Ishikawa (cell line): ENCODE results near the gene KCNG2.

Experiments
- CEBPB ChIP-seq: IDR thresholded peaks from 2 replicates; pipeline ENCODE4 v1.6.1; 2012
- CREB1 ChIP-seq: IDR thresholded peaks from 2 replicates; pipeline ENCODE4 v1.6.1; 2012; ENCODE audit warnings: low read depth
- EGR1 ChIP-seq: IDR thresholded peaks from 2 replicates; pipeline ENCODE4 v1.6.1; 2012
- EP300 ChIP-seq: IDR thresholded peaks from 2 replicates; pipeline ENCODE4 v1.6.1; 2012; ENCODE audit warnings: borderline replicate concordance
- FOXM1 ChIP-seq: IDR thresholded peaks from 2 replicates; pipeline ENCODE4 v1.6.1; 2012; ENCODE audit warnings: low read depth, borderline replicate concordance
- MAX ChIP-seq: IDR thresholded peaks from 2 replicates; pipeline ENCODE4 v1.6.1; 2012
- NFIC ChIP-seq: IDR thresholded peaks from 2 replicates; pipeline ENCODE4 v1.6.1; 2012
- RAD21 ChIP-seq: IDR thresholded peaks from 2 replicates; pipeline ENCODE4 v1.6.1; 2012; ENCODE audit warnings: low read depth
- REST ChIP-seq: IDR thresholded peaks from 2 replicates; pipeline ENCODE4 v1.6.1; 2012; ENCODE audit warnings: low read depth, mild to moderate bottlenecking
- TAF1 ChIP-seq: IDR thresholded peaks from 2 replicates; pipeline ENCODE4 v1.6.1; 2012; ENCODE audit warnings: low read depth, mild to moderate bottlenecking
- TCF12 ChIP-seq: IDR thresholded peaks from 2 replicates; pipeline ENCODE4 v1.6.1; 2012; ENCODE audit warnings: low read depth
- TEAD4 ChIP-seq: IDR thresholded peaks from 2 replicates; pipeline ENCODE4 v1.6.1; 2012
- USF1 ChIP-seq: IDR thresholded peaks from 2 replicates; pipeline ENCODE4 v1.6.1; 2012
- YY1 ChIP-seq: IDR thresholded peaks from 2 replicates; pipeline ENCODE4 v1.6.1; 2012; ENCODE audit warnings: low read depth
- ZBTB7A ChIP-seq: IDR thresholded peaks from 2 replicates; pipeline ENCODE4 v1.6.1; 2012; ENCODE audit warnings: low read depth

The KCNG2 gene

GRCh38 chr18:79771446-79772107 is 26.2 kb upstream of the KCNG2 start:
- no peak for TF ChIP-seq NFIC
- TF ChIP-seq USF1 = no peak
- no peak for TF ChIP-seq TCF12
- TF ChIP-seq YY1 = no peak
- no peak for TF ChIP-seq EGR1
- TF ChIP-seq ZBTB7A = no peak
- TF ChIP-seq RAD21 = no peak
- no peak for TF ChIP-seq CEBPB
- TF ChIP-seq TEAD4 = no peak
- TF ChIP-seq EP300 = no peak
- no peak for TF ChIP-seq MAX
- no peak for TF ChIP-seq CREB1
- no peak for TF ChIP-seq FOXM1
- TF ChIP-seq REST = no peak
- no peak for TF ChIP-seq TAF1

- TF ChIP-seq EGR1 (0 out of 2 replicates have a peak, but pooled peaks have one; percentile 32), MAX (no peak)
These were observed 25.5 kb upstream of the KCNG2 start for GRCh38 chr18:79772108-79772864.

GRCh38 chr18:79772865-79773696 is 24.7 kb upstream of the KCNG2 start:
- TF ChIP-seq TCF12 (no peak), TAF1 (no peak), YY1 (no peak), RAD21 (no peak), EP300 (no peak), CREB1 (no peak), TEAD4 (no peak), USF1 (no peak), REST (no peak), FOXM1 (no peak), ZBTB7A (no peak), MAX (no peak), NFIC (no peak), CEBPB (no peak), EGR1 (no peak)

- TF ChIP-seq CREB1 (no peak), EGR1 (no peak), NFIC (no peak), USF1 (no peak), TCF12 (no peak), ZBTB7A (no peak), TAF1 (no peak), REST (no peak), TEAD4 (no peak), EP300 (no peak), YY1 (no peak), CEBPB (no peak), RAD21 (no peak), MAX (no peak), FOXM1 (no peak)
These were observed 23.6 kb upstream of the KCNG2 start for GRCh38 chr18:79774111-79774510.
